Endothelial cell of umbilical vein (primary cell): ENCODE data around the gene PRUNE2. TPM values are rescaled to one million over a fixed set of nuclear protein-coding genes. Genes with fewer than 3 reads are reported as not detected.

Experiments used
- BruUV-seq: library from RNA; stranded (reverse); fragments of 400-500 nt; replicated peaks from 2 replicates; lab custom pipeline; 2021; lab: Mats Ljungman, UMichigan
- CTCF ChIA-PET: fragments of 300-600, 350-600 bp; sonication (Branson Sonifier 250); formaldehyde crosslinking; loops from one replicate; lab custom pipeline; 2021; ENCODE audit warnings: antibody characterized with exemption, inconsistent platforms; lab: Charles Lee
- POLR2A ChIA-PET: fragments of 300-600, 350-600 bp; sonication (Branson Sonifier 250); formaldehyde crosslinking; loops from one replicate; lab custom pipeline; 2021; ENCODE audit warnings: antibody characterized with exemption, inconsistent platforms; lab: Charles Lee
- DNase-seq: peaks from one replicate; pipeline ENCODE4 v3.0.0-alpha.2; 2011; ENCODE audit warnings: low read depth, low spot score
- FAIRE-seq: peaks from 2 replicates; lab custom pipeline; 2011; peaks lifted over from hg19 to GRCh38; lab: Jason Lieb, UNC
- H2AFZ ChIP-seq: 2 replicates; pipeline ENCODE4 v1.6.0; 2012; ENCODE audit warnings: low read depth, low read length, control low read depth, inconsistent platforms
- H3K27ac ChIP-seq: 2 replicates; pipeline ENCODE4 v1.5.1; 2011; ENCODE audit warnings: low read depth, mild to moderate bottlenecking, control low read depth, low read length, moderate library complexity; ENCODE audit not compliant: insufficient read depth
- H3K27me3 ChIP-seq, 2 experiments: 2 replicates each; pipeline versions ENCODE4 v1.6.0 to v1.6.1; 2011; ENCODE audit warnings: low read length in 2 of 2, mixed read lengths in 1 of 2; ENCODE audit not compliant: control insufficient read depth in 2 of 2, insufficient read depth in 2 of 2
- H3K36me3 ChIP-seq, 2 experiments: 2 replicates in 1 of 2; 3 replicates in 1 of 2; pipeline ENCODE4 v1.5.1; 2011; ENCODE audit warnings: low read length in 2 of 2, mild to moderate bottlenecking in 1 of 2, moderate library complexity in 1 of 2; ENCODE audit not compliant: control insufficient read depth in 2 of 2, insufficient read depth in 2 of 2; ENCODE audit errors: extremely low read depth in 1 of 2
- H3K4me1 ChIP-seq: 3 replicates; pipeline ENCODE4 v1.5.1; 2011; ENCODE audit warnings: mild to moderate bottlenecking, low read length; ENCODE audit not compliant: control insufficient read depth, insufficient read depth; ENCODE audit errors: extremely low read depth
- H3K4me2 ChIP-seq: 2 replicates; pipeline ENCODE4 v1.6.1; 2011; ENCODE audit warnings: low read length, control low read depth, mixed read lengths; ENCODE audit not compliant: insufficient read depth
- H3K4me3 ChIP-seq, 3 experiments: fragments of 200-600 bp in 1 of 3; sonication (generic), shearing (Covaris generic) in 1 of 3; replicated peaks in 1 of 3; 2 replicates each; pipeline ENCODE4 v1.5.1; 2011 to 2016; ENCODE audit warnings: control low read depth in 3 of 3, low read length in 3 of 3, mild to moderate bottlenecking in 2 of 3, inconsistent platforms in 1 of 3, low read depth in 1 of 3, moderate library complexity in 1 of 3; ENCODE audit not compliant: insufficient read depth in 1 of 3
- H3K79me2 ChIP-seq: 2 replicates; pipeline ENCODE4 v1.6.0; 2012; ENCODE audit warnings: low read length, inconsistent platforms; ENCODE audit not compliant: control insufficient read depth, insufficient read depth
- H3K9ac ChIP-seq: replicated peaks from 2 replicates; pipeline ENCODE3; 2011; ENCODE audit warnings: low read length, control low read depth; ENCODE audit not compliant: insufficient read depth; ENCODE audit errors: extremely low read depth
- H3K9me1 ChIP-seq: replicated peaks from 3 replicates; pipeline ENCODE4 v1.6.0; 2011; ENCODE audit warnings: mild to moderate bottlenecking, low read length; ENCODE audit not compliant: control insufficient read depth, insufficient read depth; ENCODE audit errors: extremely low read depth
- H3K9me3 ChIP-seq: replicated peaks from 2 replicates; pipeline ENCODE4 v1.5.1; 2012; ENCODE audit warnings: low read length, inconsistent platforms; ENCODE audit not compliant: control insufficient read depth, insufficient read depth
- H4K20me1 ChIP-seq: replicated peaks from 2 replicates; pipeline ENCODE3; 2011; ENCODE audit warnings: mild to moderate bottlenecking, low read length; ENCODE audit not compliant: control insufficient read depth, insufficient read depth; ENCODE audit errors: extremely low read depth
- CTCF ChIP-seq, 2 donors: IDR thresholded peaks; 1 replicate in 1 of 2; 2 replicates in 1 of 2; pipeline ENCODE4 v1.5.1; 2011; ENCODE audit warnings: low read length in 2 of 2, mild to moderate bottlenecking in 2 of 2, moderate library complexity in 2 of 2, control low read depth in 1 of 2, inconsistent platforms in 1 of 2, low read depth in 1 of 2; ENCODE audit not compliant: insufficient read depth in 1 of 2; ENCODE audit errors: extremely low read depth in 1 of 2
- EZH2 ChIP-seq: IDR thresholded peaks from 2 replicates; pipeline ENCODE4 v1.6.1; 2012; ENCODE audit warnings: borderline replicate concordance, low read depth, mild to moderate bottlenecking, moderate library complexity, low read length, inconsistent platforms; ENCODE audit not compliant: severe bottlenecking
- FOS ChIP-seq: IDR thresholded peaks from 2 replicates; pipeline ENCODE4 v1.6.1; 2011; ENCODE audit warnings: mild to moderate bottlenecking, low read length, moderate library complexity, borderline replicate concordance; ENCODE audit not compliant: insufficient read depth
- GATA2 ChIP-seq: IDR thresholded peaks from 2 replicates; pipeline ENCODE4 v1.7.0; 2011; ENCODE audit warnings: low read depth, mild to moderate bottlenecking, moderate library complexity, mixed read lengths, low read length; ENCODE audit not compliant: insufficient read length, insufficient read depth
- JUN ChIP-seq: IDR thresholded peaks from 2 replicates; pipeline ENCODE4 v1.6.1; 2011; ENCODE audit warnings: borderline replicate concordance, low read depth; ENCODE audit not compliant: insufficient read length, insufficient read depth
- MAX ChIP-seq: IDR thresholded peaks from 2 replicates; pipeline ENCODE4 v1.6.1; 2011; ENCODE audit not compliant: insufficient read depth, insufficient read length
- MYC ChIP-seq: IDR thresholded peaks from one replicate; pipeline ENCODE4 v1.6.1; 2011; ENCODE audit warnings: mild to moderate bottlenecking, low read depth, low read length
- POLR2A ChIP-seq: IDR thresholded peaks from 2 replicates; pipeline ENCODE4 v1.6.1; 2012; ENCODE audit warnings: low read depth, mild to moderate bottlenecking, control low read depth, low read length
- POLR2AphosphoS5 ChIP-seq: IDR thresholded peaks from 2 replicates; pipeline ENCODE4 v1.6.1; 2012; ENCODE audit warnings: low read depth, mild to moderate bottlenecking, control low read depth, low read length, moderate library complexity; ENCODE audit not compliant: insufficient read depth
- dilution Hi-C: fragments of 300-500 bp; cut with MboI; formaldehyde crosslinking; loops from one replicate; pipeline ENCODE4 v1.15.0; 2019; ENCODE audit warnings: low sequenced_read_pairs; ENCODE audit not compliant: extremely low pct_ligation_motif_present
- intact Hi-C: fragments of 100-400 bp; cut with micrococcal nuclease; formaldehyde crosslinking; loops from one replicate; pipeline ENCODE4 v1.10.0; 2022
- polyA plus RNA-seq, 4 experiments: library from polyadenylated mRNA; depleted of rRNA in 3 of 4; stranded (reverse) in 3 of 4; unstranded in 1 of 4; fragments of >200 nt; gene quantifications; 2 replicates each; pipeline versions ENCODE4 v1.2.1 to v1.2.3, GENCODE V29; 2011 to 2012; ENCODE audit warnings: missing spikeins in 1 of 4
- total RNA-seq: library from RNA; stranded (reverse); gene quantifications from 2 replicates; pipeline ENCODE4 v1.2.3, GENCODE V29; 2021

The PRUNE2 gene
- total and polyA plus RNA-seq, 2 donors (not counting 3 experiments of a cell fraction or from before 2014, with no cell fraction given) = 15.8 to 21.7 TPM

GRCh38 chr9:76608575-76609273, 297.2 kb downstream of the PRUNE2 start:
- no peak overlapping the region for H3K27ac ChIP-seq
- no peak overlapping the region for H3K4me3 ChIP-seq
- no peaks in the 10 kb centered on the region for H3K4me1 ChIP-seq
- TF ChIP-seq FOS = no peak
- no peak for TF ChIP-seq GATA2
- no peak for TF ChIP-seq MYC
- no peak for TF ChIP-seq EZH2
- TF ChIP-seq JUN = no peak
- TF ChIP-seq CTCF (IDR thresholded peaks at IDR 0.05; ENCODE audit: extremely low read depth in 1 of 2, insufficient read depth in 1 of 2, low read depth in 1 of 2, low read length in 2 of 2) = no peak
- no peak for TF ChIP-seq POLR2A
- TF ChIP-seq POLR2AphosphoS5 = no peak
- TF ChIP-seq MAX = no peak
- CTCF ChIA-PET = interaction anchor here (1.1 kb wide), 1 partner anchor 15 kb away, joined by 3 read pairs; no protein-coding TSS in a partner anchor
- no peaks in the 10 kb centered on the region for H3K36me3 ChIP-seq
- no peaks in the 10 kb centered on the region for H4K20me1 ChIP-seq
- H2AFZ ChIP-seq = no peak overlapping the region
- POLR2A ChIA-PET = no interaction called here
- H3K79me2 ChIP-seq = no peaks in the 10 kb centered on the region
- dilution Hi-C loops (no loop called here), intact Hi-C loops (no loop called here)
- no peaks in the 10 kb centered on the region for H3K9me3 ChIP-seq
- BruUV-seq = no TSS peak
- FAIRE-seq (no peak), DNase-seq (no peak)
- H3K9me1 ChIP-seq = no peaks in the 10 kb centered on the region
- no peak overlapping the region for H3K9ac ChIP-seq
- H3K4me2 ChIP-seq = no peak overlapping the region
- no peaks in the 10 kb centered on the region for H3K27me3 ChIP-seq
